Liver (tissue), 9 donors: Measurements from ENCODE around the gene RGS1. TPM values are rescaled to one million over a fixed set of nuclear protein-coding genes. Genes with fewer than 3 reads are reported as not detected.

ENCODE experiments used
- DNase-seq: peaks from one replicate; pipeline ENCODE4 v3.0.0-alpha.2; 2017; ENCODE audit warnings: low spot score
- H3K27ac ChIP-seq, 2 donors: one replicate each; pipeline ENCODE4 v1.7.0; 2013; ENCODE audit warnings: inconsistent platforms in 2 of 2, low read length in 2 of 2, control low read depth in 1 of 2, low read depth in 1 of 2, mild to moderate bottlenecking in 1 of 2
- H3K27me3 ChIP-seq, 4 donors: one replicate each; pipeline versions ENCODE4 v1.6.1 to v1.7.0; 2013; ENCODE audit warnings: low read length in 3 of 4, inconsistent platforms in 1 of 4, mild to moderate bottlenecking in 1 of 4, moderate library complexity in 1 of 4; ENCODE audit not compliant: control insufficient read depth in 4 of 4, insufficient read depth in 4 of 4
- H3K36me3 ChIP-seq, 4 donors: one replicate each; pipeline versions ENCODE4 v1.6.1 to v1.7.0; 2013; ENCODE audit warnings: low read length in 3 of 4, mild to moderate bottlenecking in 3 of 4, low read depth in 1 of 4, moderate library complexity in 1 of 4; ENCODE audit not compliant: control insufficient read depth in 4 of 4, insufficient read depth in 3 of 4
- H3K4me1 ChIP-seq, 4 donors: one replicate each; pipeline versions ENCODE4 v1.6.1 to v1.7.0; 2013; ENCODE audit warnings: low read length in 3 of 4, mild to moderate bottlenecking in 3 of 4, moderate library complexity in 1 of 4; ENCODE audit not compliant: control insufficient read depth in 4 of 4, insufficient read depth in 4 of 4
- H3K4me3 ChIP-seq, 3 donors: one replicate each; pipeline versions ENCODE4 v1.6.1 to v1.7.0; 2013; ENCODE audit warnings: low read length in 3 of 3, control low read depth in 1 of 3, low read depth in 1 of 3, mild to moderate bottlenecking in 1 of 3
- H3K9ac ChIP-seq, 2 donors: one replicate each; pipeline ENCODE4 v1.7.0; 2013; ENCODE audit warnings: low read length in 2 of 2, mild to moderate bottlenecking in 2 of 2, moderate library complexity in 2 of 2, control low read depth in 1 of 2, low read depth in 1 of 2
- H3K9me3 ChIP-seq, 4 donors: one replicate each; pipeline versions ENCODE4 v1.6.1 to v1.7.0; 2013; ENCODE audit warnings: low read length in 3 of 4; ENCODE audit not compliant: control insufficient read depth in 4 of 4
- EGR1 ChIP-seq, 2 donors: IDR thresholded peaks; 2 replicates each; pipeline ENCODE4 v1.6.1; 2016 to 2018; ENCODE audit warnings: antibody characterized with exemption in 2 of 2, low read depth in 2 of 2
- FOXA1 ChIP-seq: IDR thresholded peaks from 2 replicates; pipeline ENCODE4 v1.6.1; 2016; ENCODE audit warnings: antibody characterized with exemption
- FOXA2 ChIP-seq: IDR thresholded peaks from 2 replicates; pipeline ENCODE4 v1.6.1; 2016; ENCODE audit warnings: antibody characterized with exemption
- GABPA ChIP-seq, 2 donors: IDR thresholded peaks in 1 of 2; conservative IDR thresholded peaks in 1 of 2; 2 replicates each; pipeline ENCODE4 v1.6.1; 2016; ENCODE audit warnings: antibody characterized with exemption in 2 of 2, mild to moderate bottlenecking in 1 of 2, moderate library complexity in 1 of 2
- HNF4A ChIP-seq, 2 donors: conservative IDR thresholded peaks; 2 replicates each; pipeline ENCODE4 v1.6.1; 2016; ENCODE audit warnings: antibody characterized with exemption in 2 of 2, mild to moderate bottlenecking in 2 of 2
- HNF4G ChIP-seq: IDR thresholded peaks from 2 replicates; pipeline ENCODE4 v1.6.1; 2016; ENCODE audit warnings: antibody characterized with exemption
- JUND ChIP-seq, 2 donors: IDR thresholded peaks; 2 replicates each; pipeline ENCODE4 v1.6.1; 2016; ENCODE audit warnings: antibody characterized with exemption in 2 of 2
- NR2F2 ChIP-seq: IDR thresholded peaks from 2 replicates; pipeline ENCODE4 v1.6.1; 2016; ENCODE audit warnings: antibody characterized with exemption
- RAD21 ChIP-seq, 2 donors: IDR thresholded peaks; 2 replicates each; pipeline ENCODE4 v1.6.1; 2016; ENCODE audit warnings: antibody characterized with exemption in 2 of 2, mild to moderate bottlenecking in 2 of 2
- RXRA ChIP-seq, 2 donors: IDR thresholded peaks; 2 replicates each; pipeline ENCODE4 v1.6.1; 2017 to 2018; ENCODE audit warnings: antibody characterized with exemption in 2 of 2, mild to moderate bottlenecking in 1 of 2
- SP1 ChIP-seq: IDR thresholded peaks from 2 replicates; pipeline ENCODE4 v1.6.1; 2018; ENCODE audit warnings: antibody characterized with exemption, mild to moderate bottlenecking
- TAF1 ChIP-seq: conservative IDR thresholded peaks from 2 replicates; pipeline ENCODE4 v1.6.1; 2016; ENCODE audit warnings: antibody characterized with exemption, mild to moderate bottlenecking
- YY1 ChIP-seq: IDR thresholded peaks from 2 replicates; pipeline ENCODE4 v1.6.1; 2016; ENCODE audit warnings: antibody characterized with exemption, mild to moderate bottlenecking
- WGBS: extraction: QIAGEN DNeasy Blood & Tissue Kit; methylation state at CpG from one replicate; pipeline ENCODE4 v1.1.7; 2013; 5-methylcytosine and 5-hydroxymethylcytosine counted together
- polyA plus RNA-seq, 2 donors: library from polyadenylated mRNA; stranded (reverse) in 1 of 2; unstranded in 1 of 2; fragments of 200-250 nt in 1 of 2; fragments of >200 nt in 1 of 2; fragmentation: Nextera tagmentation in 1 of 2; extraction: Ambion mirVana in 1 of 2; gene quantifications; one replicate each; pipeline versions ENCODE4 v1.2.1 to v1.2.3, GENCODE V29; 2013 to 2015
- total RNA-seq, 2 donors: library from RNA; depleted of rRNA; stranded (reverse); fragments of >200 nt; gene quantifications; one replicate each; pipeline ENCODE4 v1.2.3, GENCODE V29; 2014
- TF ChIP-seq, protein P1 (sequence below): IDR thresholded peaks from 2 replicates; pipeline ENCODE4 v1.6.1; 2016; ENCODE audit warnings: antibody characterized with exemption
- TF ChIP-seq, protein P2 (sequence below): IDR thresholded peaks from 2 replicates; pipeline ENCODE4 v1.6.1; 2016; ENCODE audit warnings: antibody characterized with exemption
- TF ChIP-seq, protein P3 (sequence below): IDR thresholded peaks from 2 replicates; pipeline ENCODE4 v1.6.1; 2016; ENCODE audit warnings: antibody characterized with exemption
- TF ChIP-seq, protein P4 (sequence below): fragments of 150-350 bp; IDR thresholded peaks from 2 replicates; pipeline ENCODE4 v1.5.1; 2017; ENCODE audit warnings: improper control_type of control experiment, low read depth, low read length; ENCODE audit not compliant: missing input control
- donor health status: healthy.
- donor health status: healthy.
- donor health status: healthy.
- donor health status: healthy.
- donor health status: healthy.

Gene RGS1
- total and polyA plus RNA-seq, 4 donors: 1.8 to 7.7 (median 6.0) TPM

GRCh38 chr1:192598589-192598988 is 23.0 kb downstream of the RGS1 start:
- Histone ChIP-seq H3K36me3 (no peaks in the 10 kb centered on the region), H3K9me3 (no peaks in the 10 kb centered on the region), H3K27ac (no peak overlapping the region), H3K9ac (no peak overlapping the region), H3K27me3 (no peaks in the 10 kb centered on the region), H3K4me1 (peaks cover 0 to 6% (median 3%) of the 10 kb centered on the region in 4 donors), H3K4me3 (no peak overlapping the region)
- WGBS: 83% methylated on average over 3 of the region's 3 CpGs
- no peak for TF ChIP-seq FOXA1
- no peak for DNase-seq

DNA sequence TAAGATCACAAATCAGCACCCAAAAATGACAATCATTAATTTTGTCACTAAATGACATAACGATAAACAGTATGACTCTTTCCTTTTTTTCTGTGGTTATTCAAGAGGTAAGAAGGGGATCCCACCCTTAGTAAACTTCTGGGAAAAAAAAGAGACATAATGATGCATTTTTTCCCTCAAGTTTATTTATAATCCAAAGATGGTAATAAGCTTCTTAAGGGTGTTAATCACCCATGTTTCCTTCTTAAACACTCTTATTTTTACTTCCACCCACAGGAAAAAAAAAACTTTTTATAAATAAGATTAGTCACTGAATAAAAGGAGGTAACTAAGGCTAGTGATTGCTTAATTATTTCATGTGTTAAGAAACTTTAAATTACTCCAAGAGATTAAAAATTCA is 24.7 kb downstream of the RGS1 start:
- Histone ChIP-seq H3K4me3 (no peak overlapping the region), H3K36me3 (no peaks in the 10 kb centered on the region), H3K4me1 (peaks cover 0 to 7% (median 3%) of the 10 kb centered on the region in 4 donors), H3K9ac (no peak overlapping the region), H3K27me3 (no peaks in the 10 kb centered on the region), H3K27ac (no peak overlapping the region), H3K9me3 (no peaks in the 10 kb centered on the region)
- 84% methylated on average over 1 of the region's 1 CpG for WGBS
- DNase-seq: no peak
- TF ChIP-seq HNF4A (conservative IDR thresholded peaks at IDR 0.05) (no peak), TAF1 (no peak), GABPA (IDR thresholded peaks at IDR 0.05 in 1 of 2, conservative IDR thresholded peaks at IDR 0.05 in 1 of 2) (no peak), FOXA2 (no peak), HNF4G (no peak), NR2F2 (no peak), SP1 (no peak), EGR1 (IDR thresholded peaks at IDR 0.05; ENCODE audit: low read depth in 2 of 2) (no peak), RXRA (IDR thresholded peaks at IDR 0.05) (no peak)
- TF ChIP-seq, protein P1, sequence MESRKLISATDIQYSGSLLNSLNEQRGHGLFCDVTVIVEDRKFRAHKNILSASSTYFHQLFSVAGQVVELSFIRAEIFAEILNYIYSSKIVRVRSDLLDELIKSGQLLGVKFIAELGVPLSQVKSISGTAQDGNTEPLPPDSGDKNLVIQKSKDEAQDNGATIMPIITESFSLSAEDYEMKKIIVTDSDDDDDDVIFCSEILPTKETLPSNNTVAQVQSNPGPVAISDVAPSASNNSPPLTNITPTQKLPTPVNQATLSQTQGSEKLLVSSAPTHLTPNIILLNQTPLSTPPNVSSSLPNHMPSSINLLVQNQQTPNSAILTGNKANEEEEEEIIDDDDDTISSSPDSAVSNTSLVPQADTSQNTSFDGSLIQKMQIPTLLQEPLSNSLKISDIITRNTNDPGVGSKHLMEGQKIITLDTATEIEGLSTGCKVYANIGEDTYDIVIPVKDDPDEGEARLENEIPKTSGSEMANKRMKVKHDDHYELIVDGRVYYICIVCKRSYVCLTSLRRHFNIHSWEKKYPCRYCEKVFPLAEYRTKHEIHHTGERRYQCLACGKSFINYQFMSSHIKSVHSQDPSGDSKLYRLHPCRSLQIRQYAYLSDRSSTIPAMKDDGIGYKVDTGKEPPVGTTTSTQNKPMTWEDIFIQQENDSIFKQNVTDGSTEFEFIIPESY: no peak
- TF ChIP-seq, protein P2, sequence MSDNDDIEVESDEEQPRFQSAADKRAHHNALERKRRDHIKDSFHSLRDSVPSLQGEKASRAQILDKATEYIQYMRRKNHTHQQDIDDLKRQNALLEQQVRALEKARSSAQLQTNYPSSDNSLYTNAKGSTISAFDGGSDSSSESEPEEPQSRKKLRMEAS: no peak
- TF ChIP-seq, protein P3, sequence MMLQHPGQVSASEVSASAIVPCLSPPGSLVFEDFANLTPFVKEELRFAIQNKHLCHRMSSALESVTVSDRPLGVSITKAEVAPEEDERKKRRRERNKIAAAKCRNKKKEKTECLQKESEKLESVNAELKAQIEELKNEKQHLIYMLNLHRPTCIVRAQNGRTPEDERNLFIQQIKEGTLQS: no peak
- TF ChIP-seq, protein P4, sequence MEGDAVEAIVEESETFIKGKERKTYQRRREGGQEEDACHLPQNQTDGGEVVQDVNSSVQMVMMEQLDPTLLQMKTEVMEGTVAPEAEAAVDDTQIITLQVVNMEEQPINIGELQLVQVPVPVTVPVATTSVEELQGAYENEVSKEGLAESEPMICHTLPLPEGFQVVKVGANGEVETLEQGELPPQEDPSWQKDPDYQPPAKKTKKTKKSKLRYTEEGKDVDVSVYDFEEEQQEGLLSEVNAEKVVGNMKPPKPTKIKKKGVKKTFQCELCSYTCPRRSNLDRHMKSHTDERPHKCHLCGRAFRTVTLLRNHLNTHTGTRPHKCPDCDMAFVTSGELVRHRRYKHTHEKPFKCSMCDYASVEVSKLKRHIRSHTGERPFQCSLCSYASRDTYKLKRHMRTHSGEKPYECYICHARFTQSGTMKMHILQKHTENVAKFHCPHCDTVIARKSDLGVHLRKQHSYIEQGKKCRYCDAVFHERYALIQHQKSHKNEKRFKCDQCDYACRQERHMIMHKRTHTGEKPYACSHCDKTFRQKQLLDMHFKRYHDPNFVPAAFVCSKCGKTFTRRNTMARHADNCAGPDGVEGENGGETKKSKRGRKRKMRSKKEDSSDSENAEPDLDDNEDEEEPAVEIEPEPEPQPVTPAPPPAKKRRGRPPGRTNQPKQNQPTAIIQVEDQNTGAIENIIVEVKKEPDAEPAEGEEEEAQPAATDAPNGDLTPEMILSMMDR: no peak

DNA sequence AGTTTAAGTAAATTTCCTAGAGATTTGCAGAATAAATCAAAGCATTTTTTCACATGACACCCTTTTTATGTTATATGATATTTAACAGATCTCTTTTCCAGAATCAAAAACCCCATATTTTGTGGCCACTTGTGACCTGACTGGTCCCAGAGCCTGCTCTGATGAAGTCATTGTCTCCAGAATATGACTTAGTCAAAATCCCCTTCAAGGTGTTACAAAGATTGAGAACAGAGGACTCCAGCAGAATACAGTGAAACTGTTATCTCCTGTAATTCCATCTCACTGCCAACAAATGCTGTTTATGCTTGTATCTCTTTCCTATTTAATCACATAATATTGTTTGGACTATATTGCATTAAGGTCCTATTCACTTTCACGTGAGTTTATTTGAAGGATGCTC is 25.6 kb downstream of the RGS1 start:
- no peaks in the 10 kb centered on the region for H3K36me3 ChIP-seq
- no peak overlapping the region for H3K9ac ChIP-seq
- H3K9me3 ChIP-seq: no peaks in the 10 kb centered on the region
- H3K27ac ChIP-seq: no peak overlapping the region
- peaks cover 0 to 7% (median 3%) of the 10 kb centered on the region in 4 donors for H3K4me1 ChIP-seq
- no peak for DNase-seq
- WGBS: 90% methylated on average over 1 of the region's 1 CpG
- no peaks in the 10 kb centered on the region for H3K27me3 ChIP-seq
- H3K4me3 ChIP-seq: no peak overlapping the region
- no peak for TF ChIP-seq GABPA (IDR thresholded peaks at IDR 0.05 in 1 of 2, conservative IDR thresholded peaks at IDR 0.05 in 1 of 2)
- no peak for TF ChIP-seq HNF4G
- TF ChIP-seq, protein P3: no peak
- TF ChIP-seq RXRA (IDR thresholded peaks at IDR 0.05): no peak
- TF ChIP-seq, protein P1: no peak
- no peak for TF ChIP-seq RAD21 (IDR thresholded peaks at IDR 0.05)
- no peak for TF ChIP-seq NR2F2
- TF ChIP-seq SP1: no peak
- TF ChIP-seq HNF4A (conservative IDR thresholded peaks at IDR 0.05): no peak
- no peak for TF ChIP-seq EGR1 (IDR thresholded peaks at IDR 0.05; ENCODE audit: low read depth in 2 of 2)
- TF ChIP-seq, protein P2: no peak
- TF ChIP-seq, protein P4: no peak
- no peak for TF ChIP-seq TAF1
- TF ChIP-seq JUND (IDR thresholded peaks at IDR 0.05): no peak
- no peak for TF ChIP-seq YY1
